Suprapubic skin (tissue), 3 donors: ENCODE results near the gene RPEL1.

ENCODE experiments used
- EP300 ChIP-seq: sonication (generic); formaldehyde crosslinking; IDR thresholded peaks from one replicate; pipeline ENCODE4 v1.6.1; 2017; ENCODE audit warnings: antibody characterized with exemption
- POLR2A ChIP-seq, 2 donors: fragments of 450-650 bp; IDR thresholded peaks; one replicate each; pipeline ENCODE4 v1.6.1; 2017; ENCODE audit warnings: antibody characterized with exemption in 2 of 2, mild to moderate bottlenecking in 2 of 2, moderate library complexity in 2 of 2
- TF ChIP-seq, protein P1 (sequence below), 2 donors: fragments of 200-600 bp in 1 of 2; fragments of 450-650 bp in 1 of 2; sonication (generic) in 1 of 2; IDR thresholded peaks; one replicate each; pipeline ENCODE4 v1.5.1; 2016 to 2019; ENCODE audit warnings: antibody characterized with exemption in 2 of 2, mild to moderate bottlenecking in 1 of 2, moderate library complexity in 1 of 2

- TF ChIP-seq, protein P1, sequence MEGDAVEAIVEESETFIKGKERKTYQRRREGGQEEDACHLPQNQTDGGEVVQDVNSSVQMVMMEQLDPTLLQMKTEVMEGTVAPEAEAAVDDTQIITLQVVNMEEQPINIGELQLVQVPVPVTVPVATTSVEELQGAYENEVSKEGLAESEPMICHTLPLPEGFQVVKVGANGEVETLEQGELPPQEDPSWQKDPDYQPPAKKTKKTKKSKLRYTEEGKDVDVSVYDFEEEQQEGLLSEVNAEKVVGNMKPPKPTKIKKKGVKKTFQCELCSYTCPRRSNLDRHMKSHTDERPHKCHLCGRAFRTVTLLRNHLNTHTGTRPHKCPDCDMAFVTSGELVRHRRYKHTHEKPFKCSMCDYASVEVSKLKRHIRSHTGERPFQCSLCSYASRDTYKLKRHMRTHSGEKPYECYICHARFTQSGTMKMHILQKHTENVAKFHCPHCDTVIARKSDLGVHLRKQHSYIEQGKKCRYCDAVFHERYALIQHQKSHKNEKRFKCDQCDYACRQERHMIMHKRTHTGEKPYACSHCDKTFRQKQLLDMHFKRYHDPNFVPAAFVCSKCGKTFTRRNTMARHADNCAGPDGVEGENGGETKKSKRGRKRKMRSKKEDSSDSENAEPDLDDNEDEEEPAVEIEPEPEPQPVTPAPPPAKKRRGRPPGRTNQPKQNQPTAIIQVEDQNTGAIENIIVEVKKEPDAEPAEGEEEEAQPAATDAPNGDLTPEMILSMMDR (IDR thresholded peaks at IDR 0.05) = no peak
- TF ChIP-seq POLR2A (IDR thresholded peaks at IDR 0.05) = no peak
- TF ChIP-seq EP300 = no peak
Observed at GRCh38 chr10:103231047-103231551, 14.6 kb upstream of the RPEL1 start.
